ENCODE measurements around the gene LHX5. TPM values are rescaled to one million over a fixed set of nuclear protein-coding genes. Genes with fewer than 3 reads are reported as not detected.

The LHX5 gene
- total RNA-seq, 1 donor from 2014 or later, result not detected

- no peak for DNase-seq (ENCODE audit: missing footprints)
- intact Hi-C loops (cut with DNase I), result no loop called here
- no peak for ATAC-seq
These were observed 3.1 kb downstream of the LHX5 start for GRCh38 chr12:113468365-113469223.

- DNase-seq (ENCODE audit: missing footprints), result no peak
- intact Hi-C loops (cut with DNase I), result no loop called here
- no peak for ATAC-seq
These were observed 3.9 kb downstream of the LHX5 start for GRCh38 chr12:113467502-113468364.

DNA sequence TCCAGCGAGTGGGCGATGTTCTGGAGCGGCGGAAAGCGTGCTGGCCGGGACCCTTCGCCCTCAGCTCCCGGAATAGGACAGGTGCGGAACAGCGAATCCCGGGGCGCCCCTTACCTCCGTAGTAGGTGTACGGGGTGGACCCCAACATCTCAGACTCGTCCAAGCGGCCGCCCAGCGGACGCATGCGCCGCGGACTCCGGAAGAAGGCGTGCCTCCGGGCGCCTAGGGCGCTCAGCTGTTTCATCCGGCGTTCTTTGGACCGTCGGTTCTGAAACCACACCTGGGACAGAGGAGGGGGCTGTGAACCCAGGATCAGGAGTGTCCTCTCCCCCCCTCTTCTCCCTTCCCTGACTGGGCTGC, 4.5 kb downstream of the LHX5 start:
- DNase-seq (ENCODE audit: missing footprints) (no peak), ATAC-seq (no peak)
- intact Hi-C loops (cut with DNase I), result no loop called here

DNA sequence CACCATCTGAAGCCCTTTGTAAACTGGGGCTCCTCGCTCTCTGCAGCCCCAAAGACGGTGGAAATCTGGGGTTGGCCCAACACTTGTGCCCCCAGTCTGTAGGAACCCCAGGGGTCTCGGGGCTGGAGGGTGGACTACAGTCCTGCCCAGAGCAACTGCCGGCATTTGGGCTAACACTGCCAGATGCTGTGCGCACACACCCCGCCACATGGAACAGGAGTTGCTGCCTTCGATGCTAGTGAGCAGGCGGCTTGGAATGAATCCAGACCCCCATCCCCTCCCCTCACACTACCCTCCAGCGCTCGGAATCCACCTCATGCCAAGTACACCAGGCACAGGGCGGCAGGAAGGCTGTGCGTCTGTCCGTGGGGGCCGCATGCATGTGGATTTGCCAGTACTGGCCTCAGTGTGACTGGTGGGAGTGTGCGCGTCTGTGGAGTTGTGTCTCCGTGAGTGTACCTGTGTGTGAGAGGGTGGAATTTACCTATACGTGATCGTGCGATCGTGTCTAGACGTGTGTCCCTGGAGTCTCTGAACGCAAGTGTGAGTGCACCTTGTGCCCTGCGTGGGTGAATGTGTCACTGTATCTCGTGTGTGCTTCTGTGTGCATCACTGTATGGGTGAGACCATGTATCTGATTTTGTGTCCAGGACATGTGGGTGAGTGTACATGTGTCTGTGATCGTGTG, 5.1 kb downstream of the LHX5 start:
- DNase-seq (ENCODE audit: missing footprints) (no peak), ATAC-seq (no peak)
- intact Hi-C loops (cut with DNase I), result no loop called here

DNA sequence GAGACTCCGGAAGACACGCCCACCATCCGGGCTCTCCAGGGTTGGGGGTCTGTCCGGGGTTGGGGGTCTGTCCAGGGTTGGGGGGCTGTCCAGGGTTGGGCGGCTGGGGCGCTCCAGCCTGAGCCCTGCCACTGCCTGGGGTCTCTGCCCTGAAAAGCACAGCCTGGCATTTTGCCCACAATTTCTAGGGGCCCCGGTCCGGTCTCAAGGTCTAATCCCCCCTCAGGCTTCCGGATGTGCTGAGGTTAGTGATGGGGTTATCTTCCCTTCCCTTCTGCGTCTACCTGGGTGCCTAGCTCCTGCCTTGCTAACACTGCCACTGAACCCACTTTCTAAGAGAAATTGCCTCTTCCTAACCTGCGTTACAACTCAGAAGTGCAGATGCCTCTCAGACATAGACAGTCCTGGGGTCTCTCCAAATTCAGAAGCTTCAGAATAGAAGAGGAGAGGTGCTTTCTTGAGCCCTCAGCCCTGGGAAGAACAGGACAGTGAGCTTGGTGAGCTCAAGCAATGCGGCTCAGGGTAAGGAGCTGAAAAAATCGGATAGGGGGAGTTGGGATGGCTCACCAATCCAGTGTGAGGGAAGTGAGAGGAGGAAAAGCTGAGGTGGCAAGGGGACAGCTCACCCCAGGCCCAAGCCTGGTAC, 5.7 kb downstream of the LHX5 start:
- DNase-seq (ENCODE audit: missing footprints) (no peak), ATAC-seq (no peak)
- intact Hi-C loops (cut with DNase I), result no loop called here

GRCh38 chr12:113464852-113465719, 6.6 kb downstream of the LHX5 start:
- intact Hi-C loops (cut with DNase I), result no loop called here
- DNase-seq (ENCODE audit: missing footprints), result no peak
- no peak for ATAC-seq

- no peak for DNase-seq (ENCODE audit: missing footprints)
These were observed 7.3 kb downstream of the LHX5 start for GRCh38 chr12:113464452-113464775.

DNA sequence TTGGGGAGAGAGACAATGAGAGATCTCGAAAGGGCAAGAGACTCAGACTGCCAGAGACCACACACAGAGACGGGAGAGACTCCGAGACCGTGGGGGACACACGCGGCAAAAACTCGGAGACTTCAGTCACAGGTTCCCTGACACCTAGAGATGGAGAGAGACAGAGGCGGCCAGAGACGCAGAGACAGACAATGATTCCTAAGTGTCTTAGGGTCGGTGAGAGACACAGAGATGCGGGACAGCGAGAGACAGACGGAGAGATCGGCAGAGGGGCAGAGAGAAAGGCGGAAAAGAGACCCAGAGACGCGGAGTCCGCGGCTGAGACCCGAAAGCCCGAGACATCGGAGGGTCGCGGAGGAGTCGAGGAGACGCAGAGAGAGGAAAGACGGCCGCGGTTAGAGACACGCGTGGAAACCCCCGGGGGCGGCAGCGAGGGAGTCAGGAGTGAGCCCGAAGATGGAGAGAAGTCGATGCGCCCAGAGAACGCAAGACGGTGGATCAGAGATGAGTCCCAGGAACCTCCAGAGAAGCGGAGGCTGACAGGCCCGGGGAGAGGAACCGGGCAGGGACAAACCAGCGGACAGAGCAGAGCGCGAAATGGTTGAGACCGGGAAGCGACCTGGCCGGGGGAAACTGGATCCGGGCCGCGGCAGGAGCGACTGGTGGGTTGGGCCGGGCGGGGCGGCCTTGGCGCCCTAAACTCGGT, 7.8 kb downstream of the LHX5 start:
- ATAC-seq, result no peak
- intact Hi-C loops (cut with DNase I), result no loop called here
- DNase-seq (ENCODE audit: missing footprints), result no peak

More at GRCh38 chr12:113464452-113464775, 7.3 kb downstream of the LHX5 start:
- no peak for ATAC-seq
- intact Hi-C loops (cut with DNase I), result no loop called here

DNA sequence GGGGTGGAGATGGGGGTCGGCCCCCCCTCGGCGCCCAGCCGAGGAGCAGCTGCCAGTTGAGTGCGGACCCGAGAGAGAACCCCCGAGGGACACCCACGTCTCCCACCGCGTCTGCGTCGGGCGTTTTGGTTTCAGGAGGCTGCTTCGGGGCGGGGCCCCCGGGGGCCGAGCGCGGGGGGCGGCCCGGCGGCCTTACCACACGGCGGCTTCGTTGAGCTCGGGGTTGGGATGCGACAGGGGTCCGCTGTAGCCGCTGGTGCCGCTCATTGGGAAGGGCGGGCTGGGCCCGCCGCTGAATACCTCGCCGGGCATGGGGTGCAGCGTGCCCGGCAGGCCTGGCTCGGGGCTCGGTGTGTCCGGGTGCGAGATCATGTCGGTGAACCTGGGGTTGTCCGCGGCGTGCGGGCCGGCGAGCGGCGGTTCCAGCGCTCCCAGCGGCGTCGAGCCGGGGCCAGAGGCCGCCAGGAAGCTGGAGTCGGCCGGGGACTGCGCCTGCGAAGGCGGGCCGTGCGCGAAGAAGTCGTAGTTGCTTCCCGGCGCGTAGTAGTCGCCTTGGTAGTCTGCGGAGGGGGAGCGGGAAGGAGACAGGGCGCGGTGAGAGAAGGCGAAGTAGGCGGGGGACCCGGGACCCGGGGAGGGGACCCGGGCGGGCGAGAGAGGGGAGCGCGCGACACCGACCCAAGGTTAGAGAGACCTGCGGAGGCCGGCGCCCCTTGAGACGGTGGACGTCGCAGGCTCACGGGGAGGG, 8.5 kb downstream of the LHX5 start:
- ATAC-seq (no peak), DNase-seq (ENCODE audit: missing footprints) (no peak)
- intact Hi-C loops (cut with DNase I), result loop anchor here (1.0 kb wide), 1 partner anchor 450 kb away; no protein-coding TSS in a partner anchor

GRCh38 chr12:113462117-113462774, 9.4 kb downstream of the LHX5 start:
- DNase-seq (ENCODE audit: missing footprints), result peak; percentile 90
- peak; percentile 85 for ATAC-seq
- intact Hi-C loops (cut with DNase I), result loop anchor here (1.0 kb wide), 1 partner anchor 451 kb away; no protein-coding TSS in a partner anchor

DNA sequence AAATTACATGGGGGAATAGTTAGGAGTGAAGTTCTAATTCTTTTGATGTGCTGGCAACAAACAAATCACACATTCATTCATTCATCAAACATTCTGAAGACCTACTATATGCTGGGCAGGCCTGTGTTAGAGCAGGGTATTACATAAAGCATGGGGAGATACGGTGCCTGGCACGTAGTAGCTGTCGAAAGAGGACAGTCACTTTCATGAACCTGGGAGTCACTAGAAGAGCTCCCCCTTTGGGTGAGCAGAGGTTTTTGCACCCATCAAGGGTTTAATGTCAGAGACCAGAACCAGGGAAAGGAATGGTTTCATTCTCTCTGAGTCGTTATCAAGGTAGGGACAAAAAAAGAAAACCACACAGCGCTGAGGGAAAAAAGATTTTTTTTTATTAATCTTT, 10.0 kb downstream of the LHX5 start:
- intact Hi-C loops (cut with DNase I), result loop anchor here (1.0 kb wide), 1 partner anchor 452 kb away; no protein-coding TSS in a partner anchor
- no peak for ATAC-seq
- DNase-seq (ENCODE audit: missing footprints), result no peak

DNA sequence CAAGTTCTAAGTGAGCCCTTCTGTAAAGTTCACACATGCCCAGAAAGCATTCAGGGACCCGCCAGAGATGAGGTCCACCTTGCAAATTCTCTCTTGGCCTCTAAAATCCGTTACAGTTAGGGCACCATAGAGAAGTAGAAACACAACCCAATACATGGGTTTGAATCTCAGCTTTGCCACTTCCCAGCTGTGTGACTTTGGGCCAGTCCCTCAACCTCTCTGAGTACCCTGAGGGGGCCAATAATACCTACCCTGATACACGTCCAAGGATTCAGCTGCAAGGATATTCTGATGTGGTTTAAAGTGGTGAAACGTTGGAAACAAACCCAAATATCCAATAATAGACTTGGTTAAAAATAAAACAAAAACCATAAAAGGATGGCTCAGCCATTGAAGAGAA, 11.7 kb downstream of the LHX5 start:
- intact Hi-C loops (cut with DNase I), result no loop called here
- DNase-seq (ENCODE audit: missing footprints) (no peak), ATAC-seq (no peak)

DNA sequence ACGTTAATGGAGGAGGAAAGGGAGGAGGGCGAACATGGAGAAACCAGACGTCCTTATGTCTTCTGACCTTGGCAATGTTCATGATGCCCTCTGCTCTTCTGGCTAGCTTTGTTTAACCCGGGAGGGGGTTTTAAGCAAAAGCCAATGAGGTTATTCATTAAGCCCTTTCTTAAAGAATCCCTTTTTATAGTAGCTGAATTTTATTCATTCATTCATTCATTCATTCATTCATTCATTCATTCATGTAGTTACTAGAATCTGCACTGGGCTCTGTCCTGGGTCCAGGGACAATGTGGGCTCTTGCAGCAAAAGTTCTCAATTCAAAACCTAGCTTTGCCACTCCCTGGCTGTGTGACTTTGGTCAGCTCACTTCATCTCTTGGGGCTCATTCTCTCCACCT, 14.0 kb downstream of the LHX5 start:
- intact Hi-C loops (cut with DNase I), result no loop called here
- ATAC-seq, result no peak

DNA sequence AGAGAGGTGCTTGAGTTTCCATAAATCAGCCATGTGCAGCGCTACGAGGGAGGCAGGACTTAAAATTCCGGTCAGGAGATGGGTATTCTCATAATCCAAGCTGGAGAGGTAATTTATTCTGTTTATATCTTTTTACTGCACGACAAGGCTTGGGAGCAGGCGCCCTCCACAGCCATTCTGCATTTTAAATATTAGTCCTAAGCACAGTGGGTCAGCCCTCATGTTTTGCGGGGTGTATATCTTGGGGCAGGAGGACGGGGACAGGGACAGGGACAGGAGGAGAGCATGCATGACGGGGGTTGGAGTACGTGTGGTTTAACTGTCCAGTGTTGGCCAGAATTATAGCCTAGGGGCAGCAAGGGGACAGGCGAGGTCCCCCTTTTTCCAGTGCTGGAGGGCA, 14.5 kb downstream of the LHX5 start:
- ATAC-seq (no peak), DNase-seq (ENCODE audit: missing footprints) (no peak)
- intact Hi-C loops (cut with DNase I), result no loop called here

More for the DNA sequence above, 14.0 kb downstream of the LHX5 start:
- no peak for DNase-seq (ENCODE audit: missing footprints)

GRCh38 chr12:113456761-113457160, 14.9 kb downstream of the LHX5 start:
- DNase-seq (ENCODE audit: missing footprints) (no peak), ATAC-seq (no peak)
- intact Hi-C loops (cut with DNase I), result no loop called here

- DNase-seq (ENCODE audit: missing footprints) (no peak), ATAC-seq (no peak)
- intact Hi-C loops (cut with DNase I), result no loop called here
These were observed 15.5 kb downstream of the LHX5 start for GRCh38 chr12:113456199-113456598.
